Measurements from ENCODE around the gene RPL37A. TPM values are rescaled to one million over a fixed set of nuclear protein-coding genes. Genes with fewer than 3 reads are reported as not detected.

The RPL37A gene
- total and polyA plus RNA-seq, 10 donors = 688 to 9,110 (median 2,096) TPM

- DNase-seq = no peak
- intact Hi-C loops (cut with DNase I; ENCODE audit: low total_unique reads) = no loop called here
- 72 to 86% (median 77%) methylated on average over 5 of the region's 5 CpGs for WGBS, 5 donors
- no peaks in the 10 kb centered on the region for H3K9me3 ChIP-seq
- peaks cover 0 to 5% (median 0%) of the 10 kb centered on the region in 7 donors for H3K27me3 ChIP-seq (replicated peaks in 1 of 7)
- H3K4me3 ChIP-seq = no peak overlapping the region
- H3K27ac ChIP-seq = no peak overlapping the region
- peaks cover 0 to 3% (median 0%) of the 10 kb centered on the region in 6 donors for H3K4me1 ChIP-seq
- TF ChIP-seq CTCF (IDR thresholded peaks at IDR 0.05 in 8 of 11, conservative IDR thresholded peaks at IDR 0.05 in 3 of 11) (no peak), POLR2A (IDR thresholded peaks at IDR 0.05) (no peak), POLR2AphosphoS5 (IDR thresholded peaks at IDR 0.05) (no peak)
- no peaks in the 10 kb centered on the region for H3K36me3 ChIP-seq
These were observed 50.3 kb downstream of the RPL37A start for GRCh38 chr2:216548901-216549331.

- no peak overlapping the region for H3K27ac ChIP-seq
- H3K27me3 ChIP-seq (replicated peaks in 1 of 7) = peaks cover 0 to 5% (median 0%) of the 10 kb centered on the region in 7 donors
- no peak for DNase-seq
- 86 to 93% (median 91%) methylated on average over 10 of the region's 10 CpGs for WGBS, 5 donors
- no peaks in the 10 kb centered on the region for H3K36me3 ChIP-seq
- intact Hi-C loops (cut with DNase I; ENCODE audit: low total_unique reads) = no loop called here
- no peaks in the 10 kb centered on the region for H3K9me3 ChIP-seq
- TF ChIP-seq POLR2AphosphoS5 (IDR thresholded peaks at IDR 0.05) = no peak
- no peak for TF ChIP-seq CTCF (IDR thresholded peaks at IDR 0.05 in 8 of 11, conservative IDR thresholded peaks at IDR 0.05 in 3 of 11)
- TF ChIP-seq POLR2A (IDR thresholded peaks at IDR 0.05) = no peak
- no peak overlapping the region for H3K4me3 ChIP-seq
- H3K4me1 ChIP-seq = peaks cover 0 to 12% (median 4%) of the 10 kb centered on the region in 6 donors
These were observed 51.5 kb downstream of the RPL37A start for GRCh38 chr2:216549926-216550690.

GRCh38 chr2:216551234-216552068 lies 52.8 kb downstream of the RPL37A start:
- peaks cover 0 to 20% (median 11%) of the 10 kb centered on the region in 6 donors for H3K4me1 ChIP-seq
- no peaks in the 10 kb centered on the region for H3K9me3 ChIP-seq
- H3K36me3 ChIP-seq = no peaks in the 10 kb centered on the region
- TF ChIP-seq POLR2A (IDR thresholded peaks at IDR 0.05) = no peak
- TF ChIP-seq POLR2AphosphoS5 (IDR thresholded peaks at IDR 0.05) = no peak
- no peak for TF ChIP-seq CTCF (IDR thresholded peaks at IDR 0.05 in 8 of 11, conservative IDR thresholded peaks at IDR 0.05 in 3 of 11)
- 75 to 91% (median 78%) methylated on average over 8 of the region's 8 CpGs for WGBS, 5 donors
- DNase-seq = no peak
- no peak overlapping the region for H3K27ac ChIP-seq
- intact Hi-C loops (cut with DNase I; ENCODE audit: low total_unique reads) = no loop called here
- no peak overlapping the region for H3K4me3 ChIP-seq
- H3K27me3 ChIP-seq (replicated peaks in 1 of 7) = no peaks in the 10 kb centered on the region

GRCh38 chr2:216553093-216553478 lies 54.4 kb downstream of the RPL37A start:
- no peak overlapping the region for H3K4me3 ChIP-seq
- WGBS, 5 donors = 95 to 100% (median 100%) methylated on average over 1 of the region's 1 CpG
- DNase-seq = no peak
- no peaks in the 10 kb centered on the region for H3K27me3 ChIP-seq (replicated peaks in 1 of 7)
- intact Hi-C loops (cut with DNase I; ENCODE audit: low total_unique reads) = no loop called here
- no peaks in the 10 kb centered on the region for H3K9me3 ChIP-seq
- H3K4me1 ChIP-seq = peaks cover 0 to 21% (median 11%) of the 10 kb centered on the region in 6 donors
- H3K36me3 ChIP-seq = no peaks in the 10 kb centered on the region
- no peak overlapping the region for H3K27ac ChIP-seq
- TF ChIP-seq POLR2A (IDR thresholded peaks at IDR 0.05) = no peak
- TF ChIP-seq POLR2AphosphoS5 (IDR thresholded peaks at IDR 0.05) = no peak
- TF ChIP-seq CTCF (IDR thresholded peaks at IDR 0.05 in 8 of 11, conservative IDR thresholded peaks at IDR 0.05 in 3 of 11) = no peak

Measured in spleen (tissue), 11 donors.